SK-N-DZ (cell line): ENCODE data around the gene ZNF469.
"Not testable (repeated sequence)": the region's sequence is repeated elsewhere in the genome, so short reads cannot be mapped to it uniquely, and the experiment has no call there.

Experiments used
- DNase-seq: peaks from one replicate; pipeline ENCODE4 v3.0.0-alpha.2; 2015; ENCODE audit warnings: low spot score

Gene ZNF469

DNA sequence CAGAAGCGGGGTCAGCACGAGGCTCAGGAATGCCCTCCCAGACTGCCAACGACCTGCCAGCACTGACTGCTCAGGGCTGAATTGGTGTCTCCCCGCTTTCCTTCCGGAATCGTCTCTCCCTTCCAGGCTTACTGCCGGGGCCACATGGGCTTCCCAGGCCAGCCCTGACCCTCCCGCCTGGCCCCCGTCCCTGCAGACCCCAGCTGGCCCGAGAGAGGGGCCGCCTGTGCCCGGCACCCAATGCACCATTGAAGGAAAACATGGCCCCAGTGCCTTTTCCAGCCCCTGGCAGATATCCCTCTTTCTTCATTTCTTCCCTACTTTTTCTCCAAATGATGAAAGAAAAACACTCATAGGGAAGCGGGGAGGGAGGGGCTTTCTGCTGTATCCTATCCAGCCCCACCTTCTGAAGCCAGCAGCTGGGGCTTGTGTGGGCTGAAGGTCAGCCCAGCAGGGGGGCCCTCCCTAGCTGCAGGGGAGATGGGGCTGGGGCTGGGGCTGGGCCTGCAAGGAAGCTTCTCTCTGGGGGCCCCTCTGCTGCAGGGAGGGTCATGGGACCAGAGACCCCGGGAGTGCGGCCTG, 25.9 kb downstream of the ZNF469 start:
- no peak for DNase-seq

DNA sequence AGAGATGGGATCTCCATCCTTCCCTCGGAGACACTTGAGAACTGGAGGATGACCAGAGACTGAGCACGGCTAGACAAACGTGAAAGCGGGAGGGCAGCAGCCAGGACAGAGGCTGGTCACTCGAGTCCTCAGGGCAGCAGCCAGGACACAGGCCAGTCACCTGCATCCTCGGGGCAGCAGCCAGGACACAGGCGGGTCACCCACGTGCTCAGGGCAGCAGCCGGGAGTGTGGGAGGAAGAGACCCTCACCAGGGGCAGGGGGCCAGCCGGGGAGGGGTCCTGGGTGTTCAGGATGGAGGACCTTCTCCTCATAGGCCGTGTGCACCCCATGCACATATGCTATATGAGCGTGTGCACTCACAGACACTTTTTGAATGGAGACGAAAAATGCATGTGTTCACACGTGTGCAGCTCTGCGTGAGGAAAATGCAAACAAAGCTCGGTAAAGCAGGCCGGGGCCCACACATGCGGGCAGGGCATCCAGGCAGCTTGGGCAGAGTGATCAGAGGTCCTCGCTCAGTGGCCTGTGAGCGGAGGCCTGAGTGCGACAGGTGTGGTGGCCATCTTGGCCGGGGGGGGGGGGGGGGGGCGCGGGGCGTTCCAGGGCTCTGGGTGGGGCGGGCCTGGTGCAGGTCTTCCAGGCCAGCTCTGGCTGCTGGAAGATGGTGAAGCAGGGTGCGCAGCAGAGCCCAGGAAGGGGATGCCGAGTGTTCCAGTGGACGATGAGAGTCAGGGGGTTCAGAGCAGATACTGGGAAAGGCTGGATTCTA, 26.7 kb downstream of the ZNF469 start:
- DNase-seq: no peak

DNA sequence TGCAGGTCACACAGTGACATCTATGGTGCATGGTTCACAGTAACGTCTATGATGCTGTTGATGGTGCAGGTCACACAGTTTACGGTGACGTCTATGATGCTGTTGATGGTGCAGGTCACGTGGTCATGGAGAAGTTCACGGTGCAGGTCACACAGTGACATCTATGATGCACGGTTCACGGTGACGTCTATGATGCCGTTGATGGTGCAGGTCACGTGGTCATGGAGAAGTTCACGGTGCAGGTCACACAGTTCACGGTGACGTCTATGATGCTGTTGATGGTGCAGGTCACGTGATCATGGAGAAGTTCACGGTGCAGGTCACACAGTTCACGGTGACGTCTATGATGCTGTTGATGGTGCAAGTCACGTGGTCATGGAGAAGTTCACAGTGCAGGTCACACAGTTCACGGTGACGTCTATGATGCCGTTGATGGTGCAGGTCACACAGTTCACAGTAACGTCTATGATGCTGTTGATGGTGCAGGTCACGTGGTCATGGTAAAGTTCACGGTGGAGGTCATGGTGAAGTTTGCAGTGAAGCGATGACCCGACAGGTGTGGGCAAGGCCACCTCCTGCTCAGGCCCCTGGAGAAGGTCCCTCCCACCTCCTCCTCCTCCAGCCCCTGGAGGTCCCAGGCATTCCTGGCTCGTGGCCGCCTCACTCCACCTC, 27.7 kb downstream of the ZNF469 start:
- not testable (repeated sequence) for DNase-seq

DNA sequence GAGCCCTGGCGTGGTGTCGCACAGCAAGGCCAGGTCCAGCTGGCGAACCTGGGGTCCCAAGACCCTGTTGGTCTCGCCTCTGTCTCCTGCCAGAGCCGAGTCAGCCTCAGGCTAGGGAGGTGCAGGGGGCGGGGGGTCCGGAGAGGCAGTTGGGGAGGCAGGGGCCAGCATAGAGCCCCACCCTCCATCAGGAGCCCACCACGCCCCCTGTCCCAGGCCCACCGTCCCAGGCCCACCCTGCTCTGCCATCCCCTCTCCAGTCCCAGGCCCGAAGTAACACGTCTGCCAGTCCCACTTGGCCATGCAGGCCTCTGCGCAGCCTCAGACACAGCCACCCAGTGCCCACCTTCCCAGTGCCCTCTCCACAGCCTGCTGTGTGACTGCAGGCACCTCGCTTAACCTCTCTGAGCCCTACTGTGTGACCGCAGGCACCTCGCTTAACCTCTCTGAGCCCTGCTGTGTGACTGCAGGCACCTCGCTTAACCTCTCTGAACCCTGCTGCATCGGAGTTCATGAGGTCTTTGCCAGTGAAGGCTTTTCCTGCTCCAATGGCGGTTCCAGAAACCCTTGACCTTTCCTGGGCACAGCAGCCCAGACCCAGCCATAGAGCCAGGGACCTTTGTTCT, 29.3 kb downstream of the ZNF469 start:
- no peak for DNase-seq

DNA sequence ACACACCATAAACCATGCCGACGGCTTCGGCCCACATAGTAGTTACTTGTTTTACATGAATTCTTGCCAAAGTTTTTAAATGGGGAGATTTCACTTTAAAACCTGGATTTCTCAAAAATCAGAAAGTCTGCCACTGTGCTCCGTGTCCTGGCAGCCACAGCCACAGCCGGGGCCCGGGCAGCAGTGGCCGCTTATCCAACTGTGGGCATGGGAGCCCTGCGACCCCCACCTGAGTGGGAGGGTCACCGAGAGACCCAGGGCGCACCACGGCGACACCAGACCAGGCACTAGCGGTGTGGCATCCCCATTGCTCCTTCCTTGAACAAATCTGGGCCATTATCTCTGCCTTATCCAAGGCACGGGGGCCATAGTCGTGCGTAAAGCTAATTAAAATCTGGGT, 30.0 kb downstream of the ZNF469 start:
- DNase-seq: no peak

DNA sequence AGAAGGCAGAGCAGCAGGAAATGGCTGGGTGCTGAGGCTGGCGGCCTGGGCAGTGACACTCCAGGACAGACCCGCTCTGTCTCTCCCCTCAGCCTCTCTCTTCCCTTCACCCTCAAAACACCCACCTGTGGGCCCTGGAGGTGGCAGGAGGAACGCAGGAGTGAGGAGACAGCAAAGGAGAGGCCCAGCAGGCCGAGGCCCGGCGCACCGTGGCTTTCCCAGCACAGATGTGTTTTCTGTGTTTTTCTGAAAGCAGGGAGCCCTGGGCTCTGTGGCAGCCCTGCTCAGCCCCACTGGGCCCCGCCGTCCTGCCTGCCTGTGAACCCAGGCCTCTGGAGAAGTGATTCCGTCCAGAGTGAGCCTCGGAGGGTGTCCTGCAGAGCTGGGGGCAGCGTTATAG, 30.5 kb downstream of the ZNF469 start:
- no peak for DNase-seq

DNA sequence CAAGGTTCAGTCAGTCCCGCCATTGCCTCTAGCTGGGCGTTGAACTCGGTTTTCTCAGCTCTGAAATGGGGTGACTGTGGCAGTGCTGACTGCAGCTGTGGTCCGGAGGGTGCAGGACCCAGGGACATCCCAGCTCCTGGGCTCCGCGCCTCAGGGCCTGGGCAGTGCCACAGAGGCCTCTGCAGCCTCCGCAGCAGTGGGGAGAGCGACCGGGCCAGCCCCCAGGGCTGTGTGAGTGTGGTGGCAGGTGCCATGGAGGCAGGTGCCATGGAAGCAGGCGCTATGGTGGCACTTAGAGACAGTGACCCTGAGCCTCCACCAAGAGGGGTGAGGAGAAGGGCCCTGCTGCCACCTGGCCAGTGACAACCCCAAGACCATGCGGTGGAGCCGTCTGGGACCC, 30.9 kb downstream of the ZNF469 start:
- DNase-seq: no peak

DNA sequence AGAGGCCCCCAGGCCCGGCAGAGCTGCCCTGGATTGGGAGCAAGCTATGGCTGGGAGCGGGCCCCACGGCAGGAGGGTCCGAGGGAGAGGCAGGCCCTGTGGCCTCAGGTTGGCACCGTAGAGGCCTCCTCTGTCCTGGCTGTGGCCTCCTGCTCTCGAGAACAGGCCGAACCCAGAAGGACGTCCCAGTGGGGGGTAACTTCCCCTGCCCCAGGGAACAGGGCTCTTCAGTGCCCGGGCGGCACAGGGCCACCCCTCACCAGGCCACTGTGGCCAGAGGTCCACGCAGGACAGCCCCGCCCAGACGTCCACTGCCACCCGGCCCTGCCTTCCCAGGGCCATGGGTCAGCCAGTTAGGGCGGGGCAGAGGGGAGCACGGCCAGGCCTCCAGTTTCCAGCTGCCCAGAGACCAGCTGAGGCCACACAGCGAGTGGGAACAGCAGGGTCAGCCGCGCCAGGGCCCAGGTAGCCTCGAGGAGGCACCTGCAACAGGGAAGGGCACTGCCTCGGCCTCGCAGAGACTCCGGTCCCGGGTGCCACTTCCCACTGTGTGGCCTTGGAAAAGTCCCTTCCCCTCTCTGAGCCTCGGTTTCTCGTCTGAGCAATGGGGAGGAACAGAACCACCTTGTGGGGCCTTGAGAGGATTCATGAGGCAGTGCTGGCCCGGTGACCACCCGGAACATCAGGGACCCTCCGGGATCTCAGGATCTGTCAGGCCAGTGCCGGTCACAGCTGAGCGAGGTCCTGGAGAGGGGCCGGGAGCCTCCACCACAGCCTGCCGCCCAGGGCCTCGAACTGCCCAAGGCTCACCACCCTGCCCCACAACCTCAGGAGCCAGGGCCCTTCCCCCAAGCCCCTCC, 32.0 kb downstream of the ZNF469 start:
- no peak for DNase-seq

DNA sequence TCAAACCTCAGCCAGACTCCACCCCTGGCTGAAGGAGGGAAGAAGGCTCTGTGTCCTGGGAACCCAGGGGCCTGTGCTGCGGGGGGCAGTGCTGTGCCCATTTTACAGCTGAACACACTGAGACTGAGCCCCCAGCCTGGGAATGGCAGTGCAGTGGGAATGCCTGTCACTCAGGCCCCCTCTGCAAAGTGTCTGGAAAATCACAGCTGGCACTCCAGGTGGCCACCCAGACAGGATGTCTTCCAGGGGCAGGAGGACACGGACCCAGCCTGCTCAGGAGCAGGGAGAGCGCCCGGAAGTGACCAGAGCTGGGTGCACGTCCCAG, 32.6 kb downstream of the ZNF469 start:
- no peak for DNase-seq

DNA sequence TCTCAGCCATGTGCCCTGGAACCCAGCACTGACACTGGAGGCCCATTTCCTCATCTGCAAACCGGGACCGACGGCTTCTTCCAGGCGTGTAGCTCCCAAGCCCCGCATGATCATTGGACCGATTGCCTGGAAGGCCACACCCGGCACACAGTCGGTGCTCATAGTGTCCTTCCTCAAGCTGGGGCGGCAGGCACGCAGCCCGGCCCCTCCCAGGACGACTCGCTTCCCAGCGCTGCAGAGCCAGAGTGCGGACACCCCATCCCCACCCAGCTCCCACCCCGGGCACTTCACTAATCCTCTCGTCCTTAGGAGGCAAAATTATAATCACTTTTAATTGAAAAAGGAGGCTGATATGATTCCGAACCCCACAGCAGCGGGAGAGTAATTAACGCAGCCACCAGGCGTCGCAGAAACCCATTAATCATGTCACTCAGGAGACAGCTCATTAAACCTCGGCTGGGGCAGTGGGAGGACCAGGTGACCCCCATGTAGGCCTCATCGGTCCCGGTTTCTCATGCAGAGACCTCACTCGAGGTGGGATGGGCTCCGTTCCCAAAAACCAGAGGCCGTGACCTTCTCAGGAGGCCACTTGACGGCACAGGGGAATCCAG, 33.1 kb downstream of the ZNF469 start:
- no peak for DNase-seq

DNA sequence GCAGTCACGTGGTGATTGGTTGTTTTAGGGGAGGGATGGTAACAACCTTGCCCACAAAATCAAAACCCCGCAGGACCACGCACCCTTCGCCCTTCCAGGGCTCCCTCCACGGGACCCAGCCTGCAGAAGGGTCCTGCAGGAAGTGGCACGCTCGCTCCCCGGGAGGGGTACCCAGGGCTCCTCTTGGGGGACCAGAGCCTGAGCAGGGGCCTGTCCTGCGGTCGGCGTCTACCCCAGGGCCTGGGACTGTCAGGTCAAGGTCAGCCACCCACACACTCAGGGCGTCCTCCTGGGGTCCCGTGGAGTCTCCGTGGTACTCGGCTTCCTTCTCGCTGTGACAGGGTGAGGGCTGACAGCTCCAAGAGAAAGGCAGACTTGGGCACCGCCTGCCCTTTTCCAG, 33.9 kb downstream of the ZNF469 start:
- DNase-seq: no peak

DNA sequence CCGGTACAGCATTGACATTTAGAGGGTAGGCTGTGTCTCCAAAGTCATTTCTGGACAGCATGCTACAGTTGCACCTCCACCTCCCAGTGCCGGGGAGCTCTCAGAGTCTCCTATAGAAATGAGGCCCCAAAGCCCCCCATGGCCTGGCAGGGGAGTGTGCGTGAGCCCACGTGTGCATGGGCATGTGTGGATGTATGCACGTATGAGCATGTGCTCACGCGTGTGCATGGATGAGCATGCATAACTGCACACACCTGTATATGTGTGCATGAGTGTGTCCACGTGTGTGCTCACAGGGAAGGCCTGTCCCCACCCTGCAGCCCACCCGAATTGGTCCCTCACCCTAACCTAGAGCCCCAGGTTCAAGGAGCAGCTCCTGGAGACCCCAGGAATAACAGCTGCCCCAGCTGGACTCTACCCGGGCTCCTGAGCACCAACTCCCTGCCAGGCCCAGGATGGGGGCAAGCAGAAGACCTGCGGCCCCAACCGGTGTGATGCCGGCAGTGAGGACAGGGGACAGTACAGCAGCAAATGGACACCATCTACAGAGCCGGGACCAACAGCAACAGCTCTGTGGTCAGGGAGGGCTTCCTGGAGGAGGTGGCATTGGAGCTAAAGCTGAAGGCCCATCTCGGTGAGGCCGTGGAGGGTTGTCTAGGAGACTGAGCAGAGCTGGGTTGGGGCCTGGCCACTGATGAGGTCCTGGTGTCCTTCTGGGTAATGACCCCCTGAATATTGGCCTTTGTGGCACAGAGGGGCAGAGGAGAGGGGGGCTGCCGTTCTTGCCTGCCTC, 35.1 kb downstream of the ZNF469 start:
- DNase-seq: no peak

DNA sequence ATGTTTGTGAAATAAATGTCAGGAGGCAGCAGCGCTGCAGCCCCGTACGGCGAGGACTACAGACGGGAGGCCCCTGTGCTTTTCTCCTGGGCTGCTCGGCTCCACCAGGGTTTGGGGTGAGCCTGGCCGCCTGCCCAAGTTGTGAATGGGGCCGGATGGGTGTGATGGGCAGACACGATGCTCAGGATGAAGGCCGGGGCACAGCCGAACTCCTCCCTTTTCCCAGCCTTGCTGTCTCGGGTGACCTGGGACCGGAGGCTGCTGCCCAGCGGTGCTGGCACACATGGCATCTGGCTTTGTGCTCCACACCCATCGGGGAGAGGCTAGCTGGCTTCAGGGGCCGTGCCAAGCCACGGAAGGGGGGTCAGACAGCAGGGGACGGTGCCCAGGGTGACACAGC, 36.1 kb downstream of the ZNF469 start:
- no peak for DNase-seq

DNA sequence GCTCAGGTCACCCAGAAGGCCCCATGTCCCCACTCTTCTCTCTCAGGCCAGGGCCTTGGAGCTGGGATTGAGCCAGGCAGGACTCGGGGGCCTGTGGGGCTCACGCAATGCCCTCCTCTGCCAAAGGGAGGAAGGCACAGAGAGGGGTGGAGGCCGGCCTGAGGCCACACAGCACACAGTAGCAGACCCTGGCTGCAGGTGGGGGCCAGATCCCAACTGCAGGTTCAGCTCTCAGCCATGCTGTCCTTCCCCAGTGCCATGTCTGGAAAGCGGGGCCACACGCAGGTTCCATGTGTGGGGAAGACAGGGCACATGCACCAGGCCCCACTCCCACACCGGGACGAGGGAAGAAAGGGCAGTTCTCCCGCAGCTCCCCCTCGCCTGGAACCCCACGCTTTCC, 37.0 kb downstream of the ZNF469 start:
- DNase-seq: no peak

DNA sequence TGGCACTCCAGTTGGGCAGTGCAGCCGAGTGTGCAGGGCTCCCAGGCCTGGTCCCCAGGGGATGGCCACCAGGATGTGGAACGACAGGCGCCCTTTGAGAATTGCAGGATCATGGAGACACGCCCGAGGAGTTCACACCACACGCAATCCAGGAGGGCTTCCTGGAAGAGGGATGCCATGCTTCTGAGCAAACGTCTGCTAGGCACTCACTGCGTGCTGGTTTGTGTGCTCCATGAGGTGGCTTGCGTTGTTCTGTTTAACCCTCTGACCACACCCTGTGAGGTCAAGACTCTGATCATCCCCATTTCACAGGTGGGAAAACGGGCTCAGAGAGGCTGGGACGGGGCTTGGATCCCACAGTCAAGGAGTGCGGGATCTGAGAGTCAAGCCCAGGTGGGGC, 37.7 kb downstream of the ZNF469 start:
- DNase-seq: no peak

DNA sequence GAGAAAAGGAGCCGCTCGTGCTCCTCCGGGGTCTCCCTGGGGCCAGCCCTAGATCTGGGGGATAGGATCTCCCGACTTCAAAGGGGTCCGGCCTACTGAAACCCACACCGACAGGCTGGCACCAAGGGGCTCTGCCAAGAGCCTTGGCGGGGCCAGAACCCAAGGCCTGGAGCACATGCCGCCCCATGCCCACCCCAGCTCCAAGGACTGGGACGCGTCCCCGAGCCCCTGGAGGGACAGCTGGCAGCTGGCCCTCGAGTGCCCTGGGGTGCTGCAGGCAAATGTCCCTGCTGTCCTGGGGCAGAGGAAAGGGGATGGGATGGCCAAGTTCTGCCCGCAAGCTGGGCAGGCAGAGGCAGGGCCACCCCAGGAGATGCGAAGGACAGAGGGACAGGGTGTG, 38.5 kb downstream of the ZNF469 start:
- no peak for DNase-seq

DNA sequence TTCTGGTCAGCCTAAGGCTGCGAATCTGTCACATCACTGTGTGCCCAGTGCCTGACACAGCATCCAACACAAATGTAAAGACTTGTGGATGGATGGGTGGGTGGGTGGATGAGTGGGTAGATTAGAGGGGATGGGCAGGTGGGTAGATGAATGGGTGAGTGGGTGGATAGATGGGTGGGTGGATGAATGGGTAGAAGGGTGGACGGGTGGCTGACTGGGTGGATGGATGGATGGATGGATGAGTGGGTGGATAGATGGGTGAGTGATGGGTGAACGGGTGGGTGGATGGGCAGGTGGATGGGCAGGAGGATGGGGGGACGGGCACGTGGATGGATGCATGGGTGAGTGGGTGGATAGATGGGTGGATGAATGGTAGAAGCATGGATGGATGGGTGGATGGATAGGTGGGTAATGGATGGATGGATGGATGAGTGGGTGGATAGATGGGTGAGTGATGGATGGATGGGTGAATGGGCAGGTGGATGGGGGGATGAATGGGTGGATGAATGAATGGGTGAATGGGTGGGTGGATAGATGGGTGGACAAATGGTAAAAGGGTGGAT, 39.2 kb downstream of the ZNF469 start:
- no peak for DNase-seq

DNA sequence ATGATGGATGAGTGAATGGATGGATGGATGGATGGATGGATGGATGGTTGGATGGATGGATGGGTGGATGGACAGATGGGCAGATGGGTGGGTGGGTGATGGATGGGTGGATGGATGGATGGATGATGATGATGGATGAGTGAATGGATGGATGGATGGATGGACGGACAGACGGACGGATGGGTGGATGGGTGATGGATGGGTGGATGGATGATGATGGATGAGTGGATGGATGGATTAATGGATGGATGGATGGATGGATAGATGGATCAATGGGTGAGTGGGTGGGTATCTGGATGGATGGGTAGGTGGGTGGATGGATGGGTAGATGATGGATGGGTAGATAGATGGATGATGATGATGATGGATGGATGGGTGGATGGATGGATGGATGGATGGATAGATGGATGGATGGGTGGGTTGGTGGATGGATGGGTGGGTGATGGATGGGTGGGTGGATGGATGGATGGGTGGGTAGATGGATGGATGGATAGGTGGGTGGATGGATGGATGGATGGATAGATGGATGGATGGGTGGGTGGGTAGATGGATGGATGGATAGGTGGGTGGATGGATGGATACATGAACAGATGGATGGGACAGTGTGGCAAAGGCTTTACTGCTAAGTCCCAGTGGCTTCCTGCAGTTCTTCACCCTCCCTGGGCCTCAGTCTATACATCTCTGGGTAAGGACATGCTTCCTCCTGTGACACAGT, 40.1 kb downstream of the ZNF469 start:
- DNase-seq: no peak

DNA sequence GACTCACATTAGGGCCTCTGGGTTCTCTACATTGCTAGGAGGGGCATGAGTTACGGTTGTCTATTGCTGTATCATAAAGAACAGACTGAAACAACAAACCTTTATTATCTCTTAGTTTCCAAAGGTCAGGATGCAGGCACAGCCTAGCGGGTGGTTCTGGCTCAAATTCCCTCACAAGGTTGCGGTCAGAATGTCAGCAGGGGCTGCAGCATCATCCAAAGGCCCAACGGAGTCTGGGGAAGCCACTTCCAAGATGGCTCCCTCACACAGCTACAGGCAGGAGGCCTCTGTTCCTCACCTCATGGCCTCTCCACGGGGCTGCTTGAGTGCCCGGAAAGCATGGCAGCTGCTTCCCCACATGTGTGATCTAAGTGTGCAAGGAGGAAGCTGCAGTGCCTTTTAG, 40.7 kb downstream of the ZNF469 start:
- no peak for DNase-seq
